Right lobe of liver (tissue), 4 donors: ENCODE measurements around the gene FUT4.

Experiments
- POLR2A ChIP-seq: fragments of 450-650 bp; IDR thresholded peaks from one replicate; pipeline ENCODE4 v1.6.1; 2017; ENCODE audit warnings: antibody characterized with exemption, mild to moderate bottlenecking
- TF ChIP-seq, protein P1 (sequence below), 4 donors: fragments of 200-600 bp in 3 of 4; fragments of 450-650 bp in 1 of 4; IDR thresholded peaks; one replicate each; pipeline versions ENCODE4 v1.5.1 to v1.8.0; 2016 to 2022; ENCODE audit warnings: antibody characterized with exemption in 4 of 4, mild to moderate bottlenecking in 2 of 4
- donor health status: DM: no; HTN: no; CAD: no.
- donor health status: DM: no; HTN: no; CAD: no.
- donor health status: DM: no; HTN: yes; CAD: no.

DNA sequence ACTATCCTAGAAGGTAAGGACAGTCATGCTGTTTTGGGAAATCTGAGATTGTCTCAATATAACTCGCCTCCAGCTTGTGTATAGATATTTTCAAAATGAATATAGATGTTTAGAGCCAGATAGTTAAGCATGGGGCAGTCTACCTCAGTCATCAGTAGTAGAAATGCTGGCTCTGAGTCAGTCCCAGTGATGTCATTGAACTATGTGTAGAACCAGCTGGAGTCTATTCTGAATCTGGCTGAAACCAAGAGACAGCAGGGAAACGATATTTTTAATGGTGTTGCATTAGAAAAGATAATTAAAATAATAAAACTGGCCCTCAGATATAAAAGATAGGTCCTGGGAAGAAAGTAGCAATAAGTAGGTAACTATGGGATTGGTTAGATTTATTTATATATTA is 49.3 kb downstream of the FUT4 start:
- TF ChIP-seq, protein P1, sequence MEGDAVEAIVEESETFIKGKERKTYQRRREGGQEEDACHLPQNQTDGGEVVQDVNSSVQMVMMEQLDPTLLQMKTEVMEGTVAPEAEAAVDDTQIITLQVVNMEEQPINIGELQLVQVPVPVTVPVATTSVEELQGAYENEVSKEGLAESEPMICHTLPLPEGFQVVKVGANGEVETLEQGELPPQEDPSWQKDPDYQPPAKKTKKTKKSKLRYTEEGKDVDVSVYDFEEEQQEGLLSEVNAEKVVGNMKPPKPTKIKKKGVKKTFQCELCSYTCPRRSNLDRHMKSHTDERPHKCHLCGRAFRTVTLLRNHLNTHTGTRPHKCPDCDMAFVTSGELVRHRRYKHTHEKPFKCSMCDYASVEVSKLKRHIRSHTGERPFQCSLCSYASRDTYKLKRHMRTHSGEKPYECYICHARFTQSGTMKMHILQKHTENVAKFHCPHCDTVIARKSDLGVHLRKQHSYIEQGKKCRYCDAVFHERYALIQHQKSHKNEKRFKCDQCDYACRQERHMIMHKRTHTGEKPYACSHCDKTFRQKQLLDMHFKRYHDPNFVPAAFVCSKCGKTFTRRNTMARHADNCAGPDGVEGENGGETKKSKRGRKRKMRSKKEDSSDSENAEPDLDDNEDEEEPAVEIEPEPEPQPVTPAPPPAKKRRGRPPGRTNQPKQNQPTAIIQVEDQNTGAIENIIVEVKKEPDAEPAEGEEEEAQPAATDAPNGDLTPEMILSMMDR (IDR thresholded peaks at IDR 0.05), result no peak
- no peak for TF ChIP-seq POLR2A
